Measurements from ENCODE around the gene ITPK1. TPM values are rescaled to one million over a fixed set of nuclear protein-coding genes. Genes with fewer than 3 reads are reported as not detected.

The ITPK1 gene
- total RNA-seq, 1 experiment from 2014 or later = 60.1 TPM

- peaks cover 35% of the 10 kb centered on the region for H3K4me1 Mint-ChIP-seq (ENCODE audit: low read depth, unreplicated experiment)
- no TSS peak for BruUV-seq (replicated peaks)
- H3K27me3 ChIP-seq (replicated peaks; ENCODE audit: control insufficient read depth, insufficient read depth, low read length) = no peaks in the 10 kb centered on the region
- peak overlapping the region; percentile 32 for H3K27ac Mint-ChIP-seq (ENCODE audit: unreplicated experiment)
- H3K4me1 ChIP-seq = peaks cover 47% of the 10 kb centered on the region
- ChIA-PET POLR2A (no interaction called here), CTCF (interaction anchor here (0.5 to 0.6 kb wide), 2 partner anchors 18 to 30 kb away, joined by 3 to 4 read pairs; no protein-coding TSS in a partner anchor)
- no peak overlapping the region for H3K4me3 ChIP-seq (ENCODE audit: low read depth, low read length)
- TF ChIP-seq, protein P1, sequence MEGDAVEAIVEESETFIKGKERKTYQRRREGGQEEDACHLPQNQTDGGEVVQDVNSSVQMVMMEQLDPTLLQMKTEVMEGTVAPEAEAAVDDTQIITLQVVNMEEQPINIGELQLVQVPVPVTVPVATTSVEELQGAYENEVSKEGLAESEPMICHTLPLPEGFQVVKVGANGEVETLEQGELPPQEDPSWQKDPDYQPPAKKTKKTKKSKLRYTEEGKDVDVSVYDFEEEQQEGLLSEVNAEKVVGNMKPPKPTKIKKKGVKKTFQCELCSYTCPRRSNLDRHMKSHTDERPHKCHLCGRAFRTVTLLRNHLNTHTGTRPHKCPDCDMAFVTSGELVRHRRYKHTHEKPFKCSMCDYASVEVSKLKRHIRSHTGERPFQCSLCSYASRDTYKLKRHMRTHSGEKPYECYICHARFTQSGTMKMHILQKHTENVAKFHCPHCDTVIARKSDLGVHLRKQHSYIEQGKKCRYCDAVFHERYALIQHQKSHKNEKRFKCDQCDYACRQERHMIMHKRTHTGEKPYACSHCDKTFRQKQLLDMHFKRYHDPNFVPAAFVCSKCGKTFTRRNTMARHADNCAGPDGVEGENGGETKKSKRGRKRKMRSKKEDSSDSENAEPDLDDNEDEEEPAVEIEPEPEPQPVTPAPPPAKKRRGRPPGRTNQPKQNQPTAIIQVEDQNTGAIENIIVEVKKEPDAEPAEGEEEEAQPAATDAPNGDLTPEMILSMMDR (IDR thresholded peaks at IDR 0.05; ENCODE audit: insufficient read depth in 1 of 2, low read depth in 1 of 2, low read length in 1 of 2, severe bottlenecking in 1 of 2, unreplicated experiment in 1 of 2) = no peak
- intact Hi-C loops (cut with micrococcal nuclease; ENCODE audit: unreplicated experiment) = loop anchor here (10.0 kb wide), 1 partner anchor 69 kb away; no protein-coding TSS in a partner anchor
- no peak overlapping the region for H3K4me3 Mint-ChIP-seq (ENCODE audit: unreplicated experiment)
- DNase-seq = no peak
- H3K27me3 Mint-ChIP-seq (ENCODE audit: insufficient read depth, unreplicated experiment) = no peaks in the 10 kb centered on the region
- H3K9me3 ChIP-seq = no peaks in the 10 kb centered on the region
- no peaks in the 10 kb centered on the region; the same call in 1 of the 2 replicates for H3K36me3 ChIP-seq (ENCODE audit: control insufficient read depth, insufficient read depth, low read length)
- no peaks in the 10 kb centered on the region for H3K9me3 Mint-ChIP-seq (ENCODE audit: unreplicated experiment)
- H3K36me3 Mint-ChIP-seq (ENCODE audit: insufficient read depth, unreplicated experiment) = no peaks in the 10 kb centered on the region
Measured at GRCh38 chr14:93033084-93033982, 82.4 kb downstream of the ITPK1 start.

DNA sequence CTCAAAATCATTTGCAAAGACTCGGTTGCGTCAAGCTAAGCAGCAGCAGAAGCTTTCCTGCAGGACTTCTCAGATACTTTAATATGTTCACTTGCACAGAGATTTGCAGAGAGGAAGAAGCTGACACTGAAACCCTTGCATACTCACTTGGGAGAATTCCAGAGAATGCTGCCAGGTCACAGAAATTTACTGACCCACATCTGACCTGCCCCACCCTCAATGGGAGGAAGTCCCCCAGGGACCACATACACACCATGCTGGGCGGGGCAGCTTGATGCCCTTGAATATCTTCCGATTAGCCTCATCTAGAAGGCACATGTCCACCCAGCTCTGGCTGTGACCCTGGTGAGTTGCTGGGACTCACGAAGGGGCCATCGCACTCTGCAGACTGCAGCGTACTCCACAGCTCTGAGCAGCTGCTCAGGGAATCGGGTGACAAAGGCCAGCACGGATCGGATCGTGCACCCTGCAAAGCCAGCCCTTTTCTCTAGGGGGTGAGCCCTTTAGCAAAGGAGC, 83.2 kb downstream of the ITPK1 start:
- TF ChIP-seq, protein P1 (IDR thresholded peaks at IDR 0.05; ENCODE audit: insufficient read depth in 1 of 2, low read depth in 1 of 2, low read length in 1 of 2, severe bottlenecking in 1 of 2, unreplicated experiment in 1 of 2) = no peak
- DNase-seq = no peak
- Histone ChIP-seq H3K4me3 (ENCODE audit: low read depth, low read length) (no peak overlapping the region), H3K36me3 (ENCODE audit: control insufficient read depth, insufficient read depth, low read length) (no peaks in the 10 kb centered on the region; the same call in 1 of the 2 replicates), H3K27me3 (replicated peaks; ENCODE audit: control insufficient read depth, insufficient read depth, low read length) (no peaks in the 10 kb centered on the region), H3K9me3 (no peaks in the 10 kb centered on the region), H3K4me1 (peaks cover 44% of the 10 kb centered on the region)
- H3K36me3 Mint-ChIP-seq (ENCODE audit: insufficient read depth, unreplicated experiment) = no peaks in the 10 kb centered on the region
- no peaks in the 10 kb centered on the region for H3K9me3 Mint-ChIP-seq (ENCODE audit: unreplicated experiment)
- CTCF ChIA-PET = no interaction called here
- no peak overlapping the region for H3K4me3 Mint-ChIP-seq (ENCODE audit: unreplicated experiment)
- BruUV-seq (replicated peaks) = no TSS peak
- POLR2A ChIA-PET = no interaction called here
- intact Hi-C loops (cut with micrococcal nuclease; ENCODE audit: unreplicated experiment) = loop anchor here (10.0 kb wide), 1 partner anchor 68 kb away; no protein-coding TSS in a partner anchor
- H3K4me1 Mint-ChIP-seq (ENCODE audit: low read depth, unreplicated experiment) = peaks cover 33% of the 10 kb centered on the region
- no peaks in the 10 kb centered on the region for H3K27me3 Mint-ChIP-seq (ENCODE audit: insufficient read depth, unreplicated experiment)
- no peak overlapping the region for H3K27ac Mint-ChIP-seq (ENCODE audit: unreplicated experiment)

DNA sequence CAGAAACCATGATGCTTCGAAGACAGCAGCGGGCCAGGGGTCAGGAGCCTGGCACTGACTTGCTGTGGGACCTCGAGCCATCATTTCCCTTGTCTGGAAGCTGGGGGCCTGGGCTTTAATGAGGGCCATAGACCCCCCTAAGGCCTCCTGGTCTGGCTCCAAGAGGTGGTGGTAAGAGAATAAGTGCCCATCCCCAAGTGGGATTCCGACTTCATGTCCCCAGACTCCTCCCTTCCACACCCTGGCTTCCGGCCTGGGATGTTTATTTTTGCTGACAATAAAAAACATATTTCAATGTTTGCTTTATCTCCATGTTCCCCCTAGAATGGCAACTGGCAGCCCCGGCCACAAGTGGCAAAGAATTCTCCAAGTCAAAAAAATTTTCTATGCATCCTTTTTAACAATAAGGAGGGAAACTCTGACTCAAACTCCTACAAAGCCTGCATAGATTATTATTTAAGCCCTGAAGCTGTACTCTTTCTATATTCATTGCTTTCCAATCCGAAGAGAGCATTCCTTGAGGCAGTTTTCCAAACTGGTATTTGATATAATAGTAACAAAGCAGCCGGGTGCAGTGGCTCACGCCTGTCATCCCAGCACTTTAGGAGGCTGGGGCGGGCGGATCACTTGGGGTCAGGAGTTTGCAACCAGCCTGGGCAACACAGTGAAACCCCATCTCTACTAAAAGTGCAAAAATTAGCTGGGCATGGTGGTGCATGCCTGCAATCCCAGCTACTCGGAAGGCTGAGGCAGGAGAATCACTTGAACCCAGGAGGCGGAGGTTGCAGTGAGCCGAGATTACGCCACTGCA, 84.0 kb downstream of the ITPK1 start:
- Histone ChIP-seq H3K4me3 (ENCODE audit: low read depth, low read length) (no peak overlapping the region), H3K27me3 (replicated peaks; ENCODE audit: control insufficient read depth, insufficient read depth, low read length) (no peaks in the 10 kb centered on the region), H3K36me3 (ENCODE audit: control insufficient read depth, insufficient read depth, low read length) (no peaks in the 10 kb centered on the region; the same call in 1 of the 2 replicates), H3K4me1 (peaks cover 36% of the 10 kb centered on the region), H3K9me3 (no peaks in the 10 kb centered on the region)
- Mint-ChIP-seq H3K27me3 (ENCODE audit: insufficient read depth, unreplicated experiment) (no peaks in the 10 kb centered on the region), H3K4me1 (ENCODE audit: low read depth, unreplicated experiment) (peaks cover 31% of the 10 kb centered on the region), H3K9me3 (ENCODE audit: unreplicated experiment) (no peaks in the 10 kb centered on the region), H3K36me3 (ENCODE audit: insufficient read depth, unreplicated experiment) (no peaks in the 10 kb centered on the region), H3K27ac (ENCODE audit: unreplicated experiment) (no peak overlapping the region), H3K4me3 (ENCODE audit: unreplicated experiment) (no peak overlapping the region)
- intact Hi-C loops (cut with micrococcal nuclease; ENCODE audit: unreplicated experiment) = loop anchor here (10.0 kb wide), 1 partner anchor 67 kb away; no protein-coding TSS in a partner anchor
- POLR2A ChIA-PET = no interaction called here
- CTCF ChIA-PET = interaction anchor here (0.6 kb wide), 1 partner anchor 202 kb away, joined by 3 read pairs; no protein-coding TSS in a partner anchor
- DNase-seq = no peak
- no TSS peak for BruUV-seq (replicated peaks)
- TF ChIP-seq, protein P1 (IDR thresholded peaks at IDR 0.05; ENCODE audit: insufficient read depth in 1 of 2, low read depth in 1 of 2, low read length in 1 of 2, severe bottlenecking in 1 of 2, unreplicated experiment in 1 of 2) = no peak
